Skeletal muscle tissue (tissue), 4 donors: Measurements from ENCODE around the gene ZNF396. TPM values are rescaled to one million over a fixed set of nuclear protein-coding genes. Genes with fewer than 3 reads are reported as not detected.

Experiments used
- H3K27ac ChIP-seq: one replicate; pipeline ENCODE4 v1.7.0; 2013; ENCODE audit warnings: mild to moderate bottlenecking, low read depth, low read length, inconsistent platforms
- H3K27me3 ChIP-seq, 3 donors: one replicate each; pipeline ENCODE4 v1.7.0; 2013; ENCODE audit warnings: low read length in 3 of 3; ENCODE audit not compliant: control insufficient read depth in 3 of 3, insufficient read depth in 3 of 3
- H3K36me3 ChIP-seq, 3 donors: one replicate each; pipeline ENCODE4 v1.7.0; 2013; ENCODE audit warnings: low read length in 3 of 3; ENCODE audit not compliant: control insufficient read depth in 3 of 3, insufficient read depth in 3 of 3
- H3K4me1 ChIP-seq, 3 donors: one replicate each; pipeline ENCODE4 v1.7.0; 2013; ENCODE audit warnings: low read length in 3 of 3, mild to moderate bottlenecking in 3 of 3; ENCODE audit not compliant: control insufficient read depth in 3 of 3, insufficient read depth in 3 of 3
- H3K4me3 ChIP-seq, 3 donors: one replicate each; pipeline ENCODE4 v1.7.0; 2013; ENCODE audit warnings: low read length in 3 of 3
- H3K9ac ChIP-seq, 3 donors: one replicate each; pipeline ENCODE4 v1.7.0; 2013; ENCODE audit warnings: low read length in 3 of 3, mild to moderate bottlenecking in 3 of 3, moderate library complexity in 2 of 3, low read depth in 1 of 3
- H3K9me3 ChIP-seq, 3 donors: one replicate each; pipeline ENCODE4 v1.7.0; 2013; ENCODE audit warnings: low read length in 3 of 3; ENCODE audit not compliant: control insufficient read depth in 3 of 3
- total RNA-seq: library from RNA; depleted of rRNA; stranded (reverse); fragments of >200 nt; gene quantifications from one replicate; pipeline ENCODE4 v1.2.3, GENCODE V29; 2014
- donor health status: Osteomylitis.

Gene ZNF396
- total RNA-seq, 1 donor from 2014 or later = 1.6 TPM

- peaks cover 23 to 41% (median 27%) of the 10 kb centered on the region in 3 donors for H3K4me1 ChIP-seq
- no peaks in the 10 kb centered on the region for H3K9me3 ChIP-seq
- H3K27ac ChIP-seq = peak within 1 kb of the TSS; percentile 100
- H3K36me3 ChIP-seq = peaks cover 10 to 12% (median 12%) of the 10 kb centered on the region in 3 donors
- peak within 1 kb of the TSS; percentile 94 to 97 (median 96) for H3K4me3 ChIP-seq
- H3K9ac ChIP-seq = peak within 1 kb of the TSS; percentile 99 to 100 (median 100)
- H3K27me3 ChIP-seq = no peaks in the 10 kb centered on the region
Measured at GRCh38 chr18:35343936-35344735, 33.0 kb downstream of the ZNF396 start, which contains the start of gene ZNF24. Gene ZNF24, minus strand, starts transcription at chr18:35344420. Its CDS starts 3,770 bp downstream, at chr18:35340650.

- Histone ChIP-seq H3K4me1 (peaks cover 23 to 41% (median 27%) of the 10 kb centered on the region in 3 donors), H3K27ac (peak overlapping the region; percentile 100), H3K4me3 (peak overlapping the region; percentile 94 to 97 (median 96))
Measured at GRCh38 chr18:35343488-35343935, 33.6 kb downstream of the ZNF396 start.

GRCh38 chr18:35337286-35337685, 39.9 kb downstream of the ZNF396 start:
- Histone ChIP-seq H3K4me3 (no peak overlapping the region), H3K27me3 (no peaks in the 10 kb centered on the region), H3K9ac (no peak overlapping the region), H3K9me3 (no peaks in the 10 kb centered on the region), H3K36me3 (peaks cover 32 to 62% (median 59%) of the 10 kb centered on the region in 3 donors), H3K27ac (no peak overlapping the region), H3K4me1 (peaks cover 10 to 27% (median 10%) of the 10 kb centered on the region in 3 donors)

More at GRCh38 chr18:35343488-35343935, 33.6 kb downstream of the ZNF396 start:
- H3K27me3 ChIP-seq = no peaks in the 10 kb centered on the region
- H3K9ac ChIP-seq = peak overlapping the region; percentile 99 to 100 (median 100)
- no peaks in the 10 kb centered on the region for H3K9me3 ChIP-seq
- peaks cover 16 to 19% (median 19%) of the 10 kb centered on the region in 3 donors for H3K36me3 ChIP-seq

GRCh38 chr18:35335866-35336265, 41.3 kb downstream of the ZNF396 start:
- Histone ChIP-seq H3K9ac (no peak overlapping the region), H3K4me3 (no peak overlapping the region), H3K9me3 (no peaks in the 10 kb centered on the region), H3K27ac (no peak overlapping the region), H3K4me1 (peaks cover 7 to 20% (median 10%) of the 10 kb centered on the region in 3 donors), H3K27me3 (no peaks in the 10 kb centered on the region), H3K36me3 (peaks cover 32 to 67% (median 64%) of the 10 kb centered on the region in 3 donors)

GRCh38 chr18:35334821-35335220, 42.3 kb downstream of the ZNF396 start:
- Histone ChIP-seq H3K4me1 (peaks cover 0 to 11% (median 5%) of the 10 kb centered on the region in 3 donors), H3K27ac (no peak overlapping the region), H3K36me3 (peaks cover 28 to 61% (median 59%) of the 10 kb centered on the region in 3 donors)

GRCh38 chr18:35334212-35334611, 42.9 kb downstream of the ZNF396 start:
- no peak overlapping the region for H3K4me3 ChIP-seq
- no peaks in the 10 kb centered on the region for H3K27me3 ChIP-seq
- H3K9ac ChIP-seq = no peak overlapping the region
- H3K4me1 ChIP-seq = peaks cover 0 to 8% (median under 1%) of the 10 kb centered on the region in 3 donors
- no peak overlapping the region for H3K27ac ChIP-seq
- no peaks in the 10 kb centered on the region for H3K9me3 ChIP-seq
- H3K36me3 ChIP-seq = peaks cover 22 to 55% (median 53%) of the 10 kb centered on the region in 3 donors

More at GRCh38 chr18:35334821-35335220, 42.3 kb downstream of the ZNF396 start:
- H3K27me3 ChIP-seq = no peaks in the 10 kb centered on the region
- no peak overlapping the region for H3K4me3 ChIP-seq
- H3K9ac ChIP-seq = no peak overlapping the region
- no peaks in the 10 kb centered on the region for H3K9me3 ChIP-seq

- Histone ChIP-seq H3K36me3 (peaks cover 8 to 38% (median 29%) of the 10 kb centered on the region in 3 donors), H3K9me3 (no peaks in the 10 kb centered on the region), H3K9ac (no peak overlapping the region), H3K4me1 (peaks cover 0 to 8% (median 0%) of the 10 kb centered on the region in 3 donors), H3K27ac (no peak overlapping the region), H3K27me3 (no peaks in the 10 kb centered on the region), H3K4me3 (no peak overlapping the region)
Measured at GRCh38 chr18:35331367-35332087, 45.6 kb downstream of the ZNF396 start.

- peaks cover 0 to 19% (median 10%) of the 10 kb centered on the region in 3 donors for H3K36me3 ChIP-seq
- no peak overlapping the region for H3K27ac ChIP-seq
- H3K4me1 ChIP-seq = no peaks in the 10 kb centered on the region
- H3K4me3 ChIP-seq = no peak overlapping the region
- H3K9ac ChIP-seq = no peak overlapping the region
- H3K27me3 ChIP-seq = no peaks in the 10 kb centered on the region
- no peaks in the 10 kb centered on the region for H3K9me3 ChIP-seq
Measured at GRCh38 chr18:35328868-35329267, 48.3 kb downstream of the ZNF396 start.

- Histone ChIP-seq H3K27ac (no peak overlapping the region), H3K36me3 (peaks cover 0 to 6% (median under 1%) of the 10 kb centered on the region in 3 donors), H3K9me3 (no peaks in the 10 kb centered on the region), H3K27me3 (no peaks in the 10 kb centered on the region), H3K4me1 (no peaks in the 10 kb centered on the region), H3K4me3 (no peak overlapping the region), H3K9ac (no peak overlapping the region)
Measured at GRCh38 chr18:35326695-35327387, 50.3 kb downstream of the ZNF396 start.
